Muscle layer of colon (tissue), 2 donors: ENCODE measurements around the gene FGF22.

Experiments
- H3K27ac ChIP-seq: one replicate; pipeline ENCODE4 v1.7.0; 2013; ENCODE audit warnings: low read depth, mild to moderate bottlenecking, low read length, moderate library complexity
- H3K27me3 ChIP-seq, 2 donors: one replicate each; pipeline ENCODE4 v1.7.0; 2013; ENCODE audit warnings: low read length in 2 of 2, mild to moderate bottlenecking in 2 of 2; ENCODE audit not compliant: insufficient read depth in 2 of 2, control insufficient read depth in 1 of 2
- H3K36me3 ChIP-seq: one replicate; pipeline ENCODE4 v1.7.0; 2013; ENCODE audit warnings: mild to moderate bottlenecking, low read length; ENCODE audit not compliant: insufficient read depth
- H3K4me1 ChIP-seq: one replicate; pipeline ENCODE4 v1.7.0; 2013; ENCODE audit warnings: mild to moderate bottlenecking, low read length; ENCODE audit not compliant: insufficient read depth
- H3K4me3 ChIP-seq, 2 donors: one replicate each; pipeline ENCODE4 v1.7.0; 2013; ENCODE audit warnings: low read length in 2 of 2, low read depth in 1 of 2, mild to moderate bottlenecking in 1 of 2, moderate library complexity in 1 of 2
- H3K9ac ChIP-seq: one replicate; pipeline ENCODE4 v1.7.0; 2013; ENCODE audit warnings: low read length
- H3K9me3 ChIP-seq: one replicate; pipeline ENCODE4 v1.7.0; 2013; ENCODE audit warnings: mild to moderate bottlenecking, low read length
- donor health status: abdominal sarcoma.
- donor health status: Adenocarcinoma of cecum.

The FGF22 gene

DNA sequence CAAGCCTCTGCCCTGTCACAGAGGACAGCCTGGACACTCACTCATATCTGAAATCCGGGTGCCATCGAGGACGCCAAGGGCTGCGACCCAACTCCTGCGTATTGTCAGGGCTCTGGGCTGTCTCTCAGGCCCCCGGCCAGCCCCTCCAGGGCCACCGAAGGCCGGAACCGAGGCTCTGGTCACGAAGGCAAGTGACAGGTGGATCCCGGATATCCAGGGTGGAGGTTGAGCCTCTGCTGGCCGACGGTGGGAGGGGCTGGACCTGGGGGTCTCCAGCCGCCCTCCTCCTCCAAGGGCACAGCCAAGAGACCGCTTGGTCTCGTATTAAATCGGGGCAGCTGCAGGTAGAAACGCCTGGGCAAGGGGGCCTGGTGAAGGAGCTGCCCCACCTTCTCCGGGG is 17.9 kb downstream of the FGF22 start:
- Histone ChIP-seq H3K9me3 (no peaks in the 10 kb centered on the region), H3K4me1 (peaks cover 25% of the 10 kb centered on the region), H3K9ac (no peak overlapping the region), H3K27ac (no peak overlapping the region), H3K27me3 (no peaks in the 10 kb centered on the region), H3K4me3 (no peak overlapping the region), H3K36me3 (peaks cover 12% of the 10 kb centered on the region)

- no peak overlapping the region for H3K9ac ChIP-seq
These were observed 18.6 kb downstream of the FGF22 start for GRCh38 chr19:658059-658839.

DNA sequence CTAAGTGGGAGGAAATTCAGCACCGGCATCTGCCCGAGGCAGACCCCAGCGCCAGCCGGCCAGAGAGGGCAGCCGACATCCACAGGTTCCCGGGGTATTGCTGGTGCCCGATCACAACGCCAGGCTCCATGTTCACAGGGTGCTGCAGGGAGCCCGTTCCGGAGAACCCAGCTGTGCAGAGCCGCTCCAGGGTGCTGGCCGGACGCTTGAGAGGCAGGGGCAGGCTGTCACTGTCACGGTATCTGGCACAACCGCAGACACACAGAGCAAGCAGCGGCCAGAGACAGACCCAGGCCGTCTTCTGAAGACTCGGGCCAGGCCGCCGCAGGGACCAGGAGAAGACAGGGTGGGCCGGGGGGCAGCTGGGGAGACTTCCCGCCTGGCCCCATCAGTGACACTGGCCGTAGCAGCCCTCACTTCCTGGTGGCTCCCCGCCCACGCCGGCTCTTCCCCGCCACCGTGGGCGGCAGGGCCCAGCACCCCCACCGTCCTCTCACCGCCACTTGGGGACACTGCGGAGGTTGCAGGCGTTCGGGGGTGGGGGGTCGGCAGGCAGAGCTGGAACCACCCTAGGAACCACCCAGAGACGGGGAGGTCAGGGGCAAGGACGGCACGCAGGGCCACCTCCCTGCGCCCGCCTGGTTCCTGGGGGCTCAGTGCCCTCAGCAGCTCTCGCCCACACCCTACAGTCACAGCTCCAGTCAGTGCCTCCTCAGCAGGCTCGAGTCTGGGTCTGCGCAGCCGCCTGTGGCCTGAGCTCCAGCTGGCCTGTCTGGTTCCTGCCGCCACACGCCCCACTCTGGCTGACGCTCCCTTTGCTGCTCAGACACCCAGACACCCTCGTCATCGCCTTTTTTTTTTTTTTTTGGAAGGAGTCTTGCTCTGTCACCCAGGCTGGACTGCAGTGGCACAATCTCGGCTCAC is 19.5 kb downstream of the FGF22 start:
- Histone ChIP-seq H3K27me3 (no peaks in the 10 kb centered on the region), H3K9me3 (no peaks in the 10 kb centered on the region), H3K4me1 (peaks cover 31% of the 10 kb centered on the region), H3K36me3 (no peaks in the 10 kb centered on the region), H3K9ac (no peak overlapping the region), H3K4me3 (no peak overlapping the region), H3K27ac (no peak overlapping the region)

More at GRCh38 chr19:658059-658839, 18.6 kb downstream of the FGF22 start:
- no peaks in the 10 kb centered on the region for H3K9me3 ChIP-seq
- no peaks in the 10 kb centered on the region for H3K27me3 ChIP-seq
- no peak overlapping the region for H3K4me3 ChIP-seq
- H3K27ac ChIP-seq = no peak overlapping the region
- peaks cover 25% of the 10 kb centered on the region for H3K4me1 ChIP-seq
- peaks cover 7% of the 10 kb centered on the region for H3K36me3 ChIP-seq

DNA sequence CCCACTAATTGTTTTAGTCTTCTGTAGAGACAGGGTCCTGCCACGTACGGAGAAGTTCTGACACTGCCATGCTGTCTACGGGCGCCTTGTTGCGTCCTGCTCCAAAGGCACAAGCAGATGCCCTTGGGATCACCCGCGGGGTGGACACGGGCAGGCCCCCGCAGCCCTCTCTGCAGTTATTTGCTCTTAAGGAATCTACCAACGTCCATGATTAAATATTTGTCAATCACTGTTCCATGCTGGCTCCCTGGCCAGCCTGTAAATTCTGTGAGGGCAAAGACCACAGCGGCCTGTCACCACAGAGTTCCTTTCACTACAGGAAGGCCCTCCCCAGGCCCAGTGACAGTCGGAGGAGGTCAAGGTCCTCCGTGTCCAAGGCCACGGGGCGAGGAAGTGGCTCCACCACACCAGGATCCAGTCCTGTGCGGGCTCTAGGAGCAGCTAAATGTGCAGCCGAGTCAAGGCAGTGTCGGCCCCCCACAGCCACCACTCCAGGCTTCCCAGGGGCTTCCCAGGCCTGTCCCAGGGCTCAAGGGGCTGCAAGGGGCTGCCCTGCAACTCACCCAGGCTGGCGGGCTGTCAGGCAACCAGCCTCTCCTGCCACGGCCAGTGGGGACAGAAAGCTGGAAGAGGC is 21.2 kb downstream of the FGF22 start:
- Histone ChIP-seq H3K27me3 (no peaks in the 10 kb centered on the region), H3K9ac (peak overlapping the region; percentile 9), H3K36me3 (no peaks in the 10 kb centered on the region), H3K27ac (peak overlapping the region; percentile 84), H3K4me1 (peaks cover 42% of the 10 kb centered on the region), H3K9me3 (no peaks in the 10 kb centered on the region), H3K4me3 (peak overlapping the region in 1 of 2 donors; percentile 64)

- Histone ChIP-seq H3K9me3 (no peaks in the 10 kb centered on the region), H3K4me1 (peaks cover 42% of the 10 kb centered on the region), H3K36me3 (no peaks in the 10 kb centered on the region), H3K4me3 (peak overlapping the region; percentile 64 to 99), H3K9ac (peak overlapping the region; percentile 39), H3K27ac (peak overlapping the region; percentile 84), H3K27me3 (no peaks in the 10 kb centered on the region)
These were observed 21.9 kb downstream of the FGF22 start for GRCh38 chr19:661427-662196.

DNA sequence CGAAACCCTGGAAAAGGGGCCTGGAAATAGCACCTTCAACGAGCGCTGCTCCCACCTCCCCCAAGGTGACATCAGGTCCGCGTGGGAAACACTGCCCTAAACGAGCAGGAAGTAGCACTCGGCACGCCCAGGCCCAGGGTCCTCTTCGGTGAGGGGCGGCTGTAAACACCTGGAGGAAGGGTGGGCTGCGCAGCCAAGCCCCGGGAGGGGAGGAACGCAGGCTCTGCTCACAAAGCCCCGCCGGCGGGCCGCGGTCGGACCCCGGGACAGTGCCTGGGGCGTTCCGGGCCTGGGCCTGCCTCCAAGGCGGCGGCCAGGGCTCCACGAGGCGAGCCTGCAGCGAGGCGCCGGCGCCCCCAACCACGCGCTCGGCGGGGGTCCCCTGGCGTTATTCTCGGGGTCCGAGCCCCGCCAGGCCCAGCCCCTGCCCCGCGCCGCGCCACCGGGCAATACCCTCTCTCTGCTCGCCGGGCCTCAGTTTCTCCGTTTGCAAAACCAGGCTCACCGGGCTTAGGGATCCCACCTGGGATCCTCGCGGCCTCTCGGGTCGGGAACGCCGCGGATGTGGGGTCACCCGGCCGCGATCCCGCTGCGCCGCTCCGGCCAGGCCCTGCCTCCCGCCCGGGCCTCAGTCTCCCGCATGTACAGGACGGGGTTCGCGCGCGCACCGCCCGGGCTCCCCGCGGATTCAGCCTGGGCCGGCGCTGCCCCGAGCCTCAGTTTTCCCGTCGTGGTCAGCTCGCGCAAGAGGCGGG is 22.7 kb downstream of the FGF22 start:
- Histone ChIP-seq H3K9me3 (no peaks in the 10 kb centered on the region), H3K4me3 (peak overlapping the region; percentile 64 to 99), H3K36me3 (no peaks in the 10 kb centered on the region), H3K27me3 (no peaks in the 10 kb centered on the region), H3K9ac (peak overlapping the region; percentile 39), H3K4me1 (peaks cover 42% of the 10 kb centered on the region), H3K27ac (peak overlapping the region; percentile 84)

GRCh38 chr19:662962-663681 is 23.4 kb downstream of the FGF22 start, which contains the start of gene RNF126:
TSS of gene RNF126 (minus strand) at chr19:663214. CDS start at chr19:663121, 93 bp downstream.
- Histone ChIP-seq H3K9me3 (no peaks in the 10 kb centered on the region), H3K4me3 (peak within 1 kb of the TSS; percentile 65 to 99), H3K36me3 (no peaks in the 10 kb centered on the region), H3K27me3 (no peaks in the 10 kb centered on the region), H3K27ac (peak within 1 kb of the TSS; percentile 94), H3K4me1 (peaks cover 42% of the 10 kb centered on the region), H3K9ac (peak within 1 kb of the TSS; percentile 39)

GRCh38 chr19:663682-664117 is 24.0 kb downstream of the FGF22 start:
- Histone ChIP-seq H3K4me3 (peak overlapping the region; percentile 65 to 71), H3K36me3 (no peaks in the 10 kb centered on the region), H3K27me3 (no peaks in the 10 kb centered on the region), H3K4me1 (peaks cover 40% of the 10 kb centered on the region), H3K9me3 (no peaks in the 10 kb centered on the region), H3K27ac (peak overlapping the region; percentile 94), H3K9ac (peak overlapping the region; percentile 39)

DNA sequence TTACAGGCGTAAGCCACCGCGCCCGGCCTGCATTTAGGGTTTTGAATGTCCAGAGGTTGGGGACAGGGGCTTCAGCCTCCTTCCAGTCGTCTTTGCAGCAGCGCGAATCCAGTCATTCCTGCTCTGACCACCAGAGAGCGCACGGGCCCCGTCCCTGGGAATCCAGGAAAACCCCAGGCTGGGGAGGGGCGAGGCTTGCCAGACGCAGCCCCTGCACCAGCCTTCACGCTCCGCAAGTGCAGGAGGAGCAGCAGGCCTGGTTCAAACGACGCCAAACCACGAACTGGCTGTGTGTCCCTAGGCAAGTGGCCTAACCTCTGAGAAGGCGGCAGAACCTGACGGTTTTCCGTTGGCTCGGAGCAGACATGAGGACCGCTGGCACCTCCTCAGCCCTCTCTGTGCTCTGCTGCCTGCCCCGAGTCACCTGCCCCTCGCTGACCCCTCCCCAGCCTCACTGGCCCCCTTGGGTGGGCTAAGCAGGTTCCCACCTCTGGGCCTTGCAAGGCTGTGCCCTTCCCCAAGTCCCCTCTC is 25.3 kb downstream of the FGF22 start:
- Histone ChIP-seq H3K9me3 (no peaks in the 10 kb centered on the region), H3K36me3 (no peaks in the 10 kb centered on the region), H3K27ac (no peak overlapping the region), H3K4me3 (peak overlapping the region in 1 of 2 donors; percentile 41), H3K4me1 (peaks cover 38% of the 10 kb centered on the region), H3K9ac (no peak overlapping the region), H3K27me3 (no peaks in the 10 kb centered on the region)
